Tibial artery (tissue), 4 donors: ENCODE results near the gene CHN1.
A peak's percentile ranks its signal among the peaks of the same experiment; 100 is the strongest.

ENCODE experiments used
- DNase-seq, 2 donors: peaks; one replicate each; pipeline ENCODE4 v3.0.0-alpha.2; 2019
- H3K27ac ChIP-seq, 2 donors: fragments of 200-600 bp; sonication (generic) in 1 of 2; 1 replicate in 1 of 2; 2 replicates in 1 of 2; pipeline ENCODE4 v1.5.1; 2018 to 2019; ENCODE audit warnings: mild to moderate bottlenecking in 1 of 2
- H3K27me3 ChIP-seq, 2 donors: fragments of 200-600 bp; sonication (generic) in 1 of 2; one replicate each; pipeline versions ENCODE4 v1.5.1 to v1.6.0; 2016 to 2019
- H3K36me3 ChIP-seq, 3 donors: fragments of 200-600 bp; sonication (generic) in 2 of 3; one replicate each; pipeline ENCODE4 v1.5.1; 2016 to 2019; ENCODE audit warnings: mild to moderate bottlenecking in 2 of 3
- H3K4me1 ChIP-seq, 4 donors: fragments of 200-600 bp; sonication (generic) in 2 of 4; 1 replicate in 3 of 4; 2 replicates in 1 of 4; pipeline ENCODE4 v1.5.1; 2016 to 2019
- H3K4me3 ChIP-seq, 2 donors: fragments of 200-600 bp; sonication (generic) in 1 of 2; 1 replicate in 1 of 2; 2 replicates in 1 of 2; pipeline ENCODE4 v1.5.1; 2018 to 2019; ENCODE audit warnings: mild to moderate bottlenecking in 2 of 2
- H3K9me3 ChIP-seq, 3 donors: fragments of 200-600 bp; sonication (generic) in 1 of 3; one replicate each; pipeline ENCODE4 v1.5.1; 2016 to 2019
- intact Hi-C: fragments of 100-400 bp; cut with DNase I; formaldehyde crosslinking; loops from one replicate; pipeline ENCODE4 v1.15.0; 2023; ENCODE audit warnings: low total_unique reads
- TF ChIP-seq, protein P1 (sequence below), 2 experiments: fragments of 200-600 bp in 1 of 2; fragments of 450-650 bp in 1 of 2; IDR thresholded peaks; one replicate each; pipeline ENCODE4 v1.5.1; 2017 to 2019; ENCODE audit warnings: antibody characterized with exemption in 2 of 2, mild to moderate bottlenecking in 1 of 2, moderate library complexity in 1 of 2

The CHN1 gene, protein sequence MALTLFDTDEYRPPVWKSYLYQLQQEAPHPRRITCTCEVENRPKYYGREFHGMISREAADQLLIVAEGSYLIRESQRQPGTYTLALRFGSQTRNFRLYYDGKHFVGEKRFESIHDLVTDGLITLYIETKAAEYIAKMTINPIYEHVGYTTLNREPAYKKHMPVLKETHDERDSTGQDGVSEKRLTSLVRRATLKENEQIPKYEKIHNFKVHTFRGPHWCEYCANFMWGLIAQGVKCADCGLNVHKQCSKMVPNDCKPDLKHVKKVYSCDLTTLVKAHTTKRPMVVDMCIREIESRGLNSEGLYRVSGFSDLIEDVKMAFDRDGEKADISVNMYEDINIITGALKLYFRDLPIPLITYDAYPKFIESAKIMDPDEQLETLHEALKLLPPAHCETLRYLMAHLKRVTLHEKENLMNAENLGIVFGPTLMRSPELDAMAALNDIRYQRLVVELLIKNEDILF

DNA sequence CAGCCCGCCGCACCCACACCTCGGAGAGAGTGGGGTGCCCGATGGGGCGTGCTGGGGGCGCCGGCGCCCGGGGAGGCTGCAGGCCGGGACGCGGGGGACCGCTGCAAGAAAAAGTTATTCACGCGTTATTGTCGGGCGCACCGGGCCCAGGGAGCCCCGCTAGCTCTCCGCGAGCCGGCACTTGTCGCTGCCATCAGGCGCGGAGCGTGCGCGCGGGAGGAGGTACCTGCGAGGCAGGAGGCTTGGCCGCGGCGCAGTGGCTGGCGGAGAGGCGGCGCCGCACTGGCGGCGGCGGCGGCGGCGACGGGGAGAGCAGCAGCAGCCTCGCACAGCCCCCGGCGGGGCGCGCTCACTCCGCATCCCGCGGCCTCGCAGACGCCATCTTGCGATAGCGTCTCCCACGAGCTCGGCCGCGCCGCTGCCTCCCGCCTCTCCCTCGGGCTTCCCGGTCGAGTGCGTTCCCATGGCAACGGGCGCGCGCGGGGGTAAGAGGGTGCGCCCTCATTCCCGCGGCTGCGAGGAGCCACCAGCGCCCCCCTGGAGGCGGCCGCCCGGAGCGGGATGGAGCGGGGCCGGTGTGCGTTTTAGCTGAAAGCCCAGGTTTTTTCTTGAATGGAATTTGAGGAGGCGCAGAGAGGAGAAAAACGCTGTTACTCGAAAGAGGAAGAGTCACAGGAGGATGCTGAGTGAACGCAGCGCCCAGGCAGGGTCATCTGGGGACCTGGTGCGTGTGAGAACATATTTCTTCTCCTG, at the start of gene CHN1:
Gene CHN1 (minus strand): TSS at position 402 of the 753 bp plus-strand sequence. CDS start 469 bp downstream, outside the sequence.
- Histone ChIP-seq H3K36me3 (no peaks in the 10 kb centered on the region), H3K9me3 (no peaks in the 10 kb centered on the region), H3K4me1 (peaks cover 0 to 56% (median 6%) of the 10 kb centered on the region in 4 donors), H3K27ac (peak within 1 kb of the TSS; percentile 90 to 91), H3K4me3 (peak within 1 kb of the TSS; percentile 80 to 93), H3K27me3 (no peaks in the 10 kb centered on the region)
- DNase-seq: peak; percentile 62 to 87
- TF ChIP-seq, protein P1, sequence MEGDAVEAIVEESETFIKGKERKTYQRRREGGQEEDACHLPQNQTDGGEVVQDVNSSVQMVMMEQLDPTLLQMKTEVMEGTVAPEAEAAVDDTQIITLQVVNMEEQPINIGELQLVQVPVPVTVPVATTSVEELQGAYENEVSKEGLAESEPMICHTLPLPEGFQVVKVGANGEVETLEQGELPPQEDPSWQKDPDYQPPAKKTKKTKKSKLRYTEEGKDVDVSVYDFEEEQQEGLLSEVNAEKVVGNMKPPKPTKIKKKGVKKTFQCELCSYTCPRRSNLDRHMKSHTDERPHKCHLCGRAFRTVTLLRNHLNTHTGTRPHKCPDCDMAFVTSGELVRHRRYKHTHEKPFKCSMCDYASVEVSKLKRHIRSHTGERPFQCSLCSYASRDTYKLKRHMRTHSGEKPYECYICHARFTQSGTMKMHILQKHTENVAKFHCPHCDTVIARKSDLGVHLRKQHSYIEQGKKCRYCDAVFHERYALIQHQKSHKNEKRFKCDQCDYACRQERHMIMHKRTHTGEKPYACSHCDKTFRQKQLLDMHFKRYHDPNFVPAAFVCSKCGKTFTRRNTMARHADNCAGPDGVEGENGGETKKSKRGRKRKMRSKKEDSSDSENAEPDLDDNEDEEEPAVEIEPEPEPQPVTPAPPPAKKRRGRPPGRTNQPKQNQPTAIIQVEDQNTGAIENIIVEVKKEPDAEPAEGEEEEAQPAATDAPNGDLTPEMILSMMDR (IDR thresholded peaks at IDR 0.05): peak in 1 of 2 experiments; percentile 9
- intact Hi-C loops: no loop called here

DNA sequence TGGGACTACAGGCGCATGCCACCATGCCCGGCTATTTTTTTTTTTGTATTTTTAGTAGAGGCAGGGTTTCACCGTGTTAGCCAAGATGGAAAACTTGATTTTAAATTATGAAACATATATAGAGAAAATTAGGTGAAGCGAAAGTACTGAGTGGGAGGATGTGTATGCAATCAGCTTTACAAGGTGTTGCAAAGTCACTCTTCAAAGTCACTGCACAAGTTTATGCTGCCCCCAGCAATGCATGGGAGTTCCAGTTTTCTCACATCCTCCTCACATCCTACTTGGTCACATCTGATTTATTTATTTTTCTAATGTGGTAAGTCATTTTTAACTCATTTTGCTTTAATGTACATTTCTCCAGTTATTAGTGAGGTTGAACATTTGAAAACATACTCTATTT, 49.2 kb upstream of the CHN1 start:
- intact Hi-C loops: no loop called here
- Histone ChIP-seq H3K36me3 (peaks cover 0 to 1% (median 0%) of the 10 kb centered on the region in 3 donors), H3K27me3 (no peaks in the 10 kb centered on the region), H3K4me1 (no peaks in the 10 kb centered on the region), H3K4me3 (no peak overlapping the region), H3K27ac (no peak overlapping the region), H3K9me3 (peaks cover 0 to under 1% (median 0%) of the 10 kb centered on the region in 3 donors)
- no peak for DNase-seq
- TF ChIP-seq, protein P1 (IDR thresholded peaks at IDR 0.05): no peak

DNA sequence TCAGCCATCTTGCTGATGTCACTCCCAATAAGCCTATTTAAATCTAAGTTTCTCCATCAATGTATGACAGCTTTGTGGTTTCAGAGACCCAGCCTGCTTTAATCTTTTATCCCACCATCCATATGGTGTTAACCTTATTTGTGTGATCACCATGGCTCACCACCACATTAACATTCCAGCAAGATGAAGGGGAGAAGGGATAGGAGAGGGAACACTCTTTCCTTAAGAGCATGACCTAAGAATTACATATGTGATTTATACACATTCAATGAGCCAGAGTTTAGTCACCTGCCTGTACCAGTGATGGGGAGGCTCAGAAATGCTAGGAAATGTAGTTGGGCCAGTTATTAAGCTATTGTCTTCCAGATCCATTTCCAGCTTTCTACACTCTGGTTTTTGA, 44.5 kb upstream of the CHN1 start:
- H3K27ac ChIP-seq: no peak overlapping the region
- TF ChIP-seq, protein P1 (IDR thresholded peaks at IDR 0.05): no peak

DNA sequence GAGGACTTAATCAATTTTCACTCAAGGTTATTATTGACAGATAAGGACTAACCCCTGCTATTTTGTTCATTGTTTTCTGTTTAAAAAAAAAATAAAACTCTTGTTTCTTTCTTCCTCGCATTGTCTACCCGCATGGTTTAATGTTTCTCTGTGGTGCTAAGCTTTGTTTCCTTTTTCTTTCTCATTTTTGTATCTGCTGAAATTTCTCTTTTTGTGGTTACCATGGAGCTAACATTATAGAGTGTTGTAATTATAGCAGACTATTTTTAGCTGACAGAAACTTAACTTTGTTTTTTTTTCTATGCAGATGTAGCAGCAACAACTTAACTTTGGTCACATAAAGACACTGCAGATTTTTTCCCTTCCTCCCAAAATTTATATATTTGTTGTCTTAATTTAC, 43.1 kb upstream of the CHN1 start:
- intact Hi-C loops: no loop called here
- H3K4me1 ChIP-seq: no peaks in the 10 kb centered on the region
- TF ChIP-seq, protein P1 (IDR thresholded peaks at IDR 0.05): no peak

More for the DNA sequence above, 44.5 kb upstream of the CHN1 start:
- peaks cover 0 to 5% (median 0%) of the 10 kb centered on the region in 3 donors for H3K9me3 ChIP-seq
- no peaks in the 10 kb centered on the region for H3K4me1 ChIP-seq
- H3K27me3 ChIP-seq: no peaks in the 10 kb centered on the region
- DNase-seq: no peak
- intact Hi-C loops: no loop called here
- no peak overlapping the region for H3K4me3 ChIP-seq
- H3K36me3 ChIP-seq: no peaks in the 10 kb centered on the region

DNA sequence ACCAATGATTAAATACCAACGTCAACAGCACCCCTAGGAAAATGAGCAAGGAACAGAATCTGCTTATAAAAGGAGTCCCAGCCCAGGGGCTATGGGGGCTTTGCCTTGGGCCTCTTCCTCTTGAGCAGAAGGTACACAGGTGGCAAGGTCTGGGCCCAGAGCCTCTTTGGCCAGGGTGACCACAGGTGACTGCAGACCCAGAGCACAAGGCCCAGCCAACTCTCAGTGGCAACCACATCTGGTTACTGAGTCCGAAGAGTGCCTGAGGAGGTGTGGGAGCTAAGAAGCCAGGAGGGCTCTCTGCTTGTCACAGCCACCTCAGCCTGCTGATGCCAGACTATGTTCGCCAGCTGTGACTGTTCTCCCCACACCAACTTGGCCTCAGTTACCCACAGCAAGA, 34.3 kb upstream of the CHN1 start:
- TF ChIP-seq, protein P1 (IDR thresholded peaks at IDR 0.05): no peak
- no peaks in the 10 kb centered on the region for H3K4me1 ChIP-seq
- H3K27me3 ChIP-seq: no peaks in the 10 kb centered on the region
- intact Hi-C loops: loop anchor here (10.0 kb wide), 1 partner anchor 135 kb away; no protein-coding TSS in a partner anchor
- no peak overlapping the region for H3K4me3 ChIP-seq
- DNase-seq: no peak
- no peaks in the 10 kb centered on the region for H3K36me3 ChIP-seq
- no peak overlapping the region for H3K27ac ChIP-seq
- no peaks in the 10 kb centered on the region for H3K9me3 ChIP-seq

More for the DNA sequence above, 43.1 kb upstream of the CHN1 start:
- H3K27me3 ChIP-seq: no peaks in the 10 kb centered on the region
- H3K27ac ChIP-seq: no peak overlapping the region
- DNase-seq: no peak
- H3K4me3 ChIP-seq: no peak overlapping the region
- H3K36me3 ChIP-seq: no peaks in the 10 kb centered on the region
- H3K9me3 ChIP-seq: peaks cover 0 to 5% (median 0%) of the 10 kb centered on the region in 3 donors
